Fibroblast of skin of right quadriceps (primary cell): ENCODE data around the gene ANO1.

Experiments
- DNase-seq: peaks from one replicate; pipeline ENCODE4 v3.0.0-alpha.2; 2013

ANO1 gene

DNA sequence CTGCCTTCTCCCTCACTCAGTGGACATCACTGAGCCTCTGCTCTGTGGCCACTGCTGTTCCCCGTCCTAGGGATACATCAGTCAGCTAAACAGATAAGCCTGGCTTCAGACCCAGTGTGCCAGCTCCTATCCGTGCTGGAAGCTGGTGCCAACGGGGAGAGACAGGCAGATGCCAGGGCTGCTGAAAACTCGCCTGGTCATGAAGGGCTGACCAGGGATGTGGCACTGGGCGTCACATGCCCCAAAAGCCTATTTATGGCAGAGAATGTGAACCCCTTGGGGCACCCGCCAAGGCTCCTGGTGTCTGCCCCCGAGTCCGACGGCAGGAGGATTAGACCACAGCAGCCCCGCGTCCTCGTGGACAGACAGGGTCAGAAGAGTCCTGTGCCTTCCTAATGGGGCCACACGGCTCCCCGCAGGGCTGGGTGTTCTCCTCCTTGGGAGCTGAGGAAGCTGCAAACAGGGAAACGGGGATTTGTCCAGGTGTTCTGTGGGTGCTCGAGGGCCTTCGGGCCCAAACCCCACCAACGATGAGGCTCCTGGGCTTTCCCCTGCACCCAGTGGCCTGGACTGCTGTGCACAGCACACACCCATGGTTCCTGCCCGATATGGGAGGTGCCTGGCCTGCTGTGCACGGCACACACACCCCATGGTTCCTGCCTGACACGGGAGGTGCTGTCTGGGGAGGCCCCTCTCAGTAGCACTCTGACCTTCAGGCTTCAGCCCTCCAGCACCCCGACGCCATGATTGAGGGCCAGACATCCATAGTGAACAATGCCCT is 19.9 kb downstream of the ANO1 start:
- DNase-seq = no peak

DNA sequence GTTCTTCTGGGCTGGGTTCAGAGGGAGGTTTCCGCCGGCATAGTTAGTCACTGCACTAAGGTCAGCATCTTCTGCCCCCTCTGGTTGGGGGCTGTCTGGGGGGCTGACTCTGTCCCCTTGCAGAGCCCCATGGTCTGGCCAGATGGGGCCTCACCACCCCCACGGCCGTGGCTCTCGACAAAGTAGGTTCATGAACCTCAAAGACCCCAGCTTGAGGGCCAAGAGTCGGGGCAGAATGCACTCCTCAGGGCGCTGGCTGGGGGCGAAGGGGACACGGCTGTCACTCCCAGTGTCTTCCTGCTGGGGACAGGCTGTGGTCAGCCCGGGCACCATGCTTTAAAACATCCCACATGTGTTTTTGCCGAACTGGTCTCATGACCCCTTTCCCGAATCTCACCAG is 20.8 kb downstream of the ANO1 start:
- no peak for DNase-seq

DNA sequence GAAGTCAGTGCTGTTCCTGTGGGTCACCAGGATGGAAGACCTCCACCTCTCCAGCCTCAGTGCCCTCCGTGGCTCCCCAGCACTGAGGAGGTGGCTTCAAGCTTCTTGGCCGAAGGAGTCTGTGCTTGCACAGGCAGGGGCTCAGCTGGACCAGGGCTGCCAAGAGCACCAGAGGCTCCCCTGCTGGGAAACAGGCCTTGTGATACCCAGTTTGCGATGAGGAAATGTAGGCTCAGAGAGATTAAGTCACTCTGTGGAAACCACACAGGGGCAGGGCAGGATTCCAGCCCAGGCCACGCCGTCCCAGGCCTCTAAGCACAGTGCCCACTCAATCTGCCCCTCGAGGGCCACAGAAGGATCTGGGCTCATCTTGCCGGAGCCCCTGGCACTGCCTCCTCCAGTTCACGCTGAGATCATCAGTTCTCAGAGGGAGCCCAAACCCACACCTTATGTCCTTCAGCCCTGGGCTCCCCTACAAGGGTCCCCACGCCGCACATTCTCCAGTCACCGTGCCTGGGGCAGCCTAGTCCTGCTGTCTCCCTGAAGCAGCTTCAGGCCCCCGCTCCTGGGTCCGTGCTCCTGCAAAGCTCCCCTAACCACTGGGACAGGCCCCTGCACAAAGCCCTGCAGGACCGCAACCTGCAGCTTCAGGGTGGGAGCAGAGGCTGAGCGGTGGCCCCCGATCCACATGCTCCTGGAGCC is 21.6 kb downstream of the ANO1 start:
- no peak for DNase-seq

- no peak for DNase-seq
Measured at GRCh38 chr11:70100280-70100603, 22.1 kb downstream of the ANO1 start.

DNA sequence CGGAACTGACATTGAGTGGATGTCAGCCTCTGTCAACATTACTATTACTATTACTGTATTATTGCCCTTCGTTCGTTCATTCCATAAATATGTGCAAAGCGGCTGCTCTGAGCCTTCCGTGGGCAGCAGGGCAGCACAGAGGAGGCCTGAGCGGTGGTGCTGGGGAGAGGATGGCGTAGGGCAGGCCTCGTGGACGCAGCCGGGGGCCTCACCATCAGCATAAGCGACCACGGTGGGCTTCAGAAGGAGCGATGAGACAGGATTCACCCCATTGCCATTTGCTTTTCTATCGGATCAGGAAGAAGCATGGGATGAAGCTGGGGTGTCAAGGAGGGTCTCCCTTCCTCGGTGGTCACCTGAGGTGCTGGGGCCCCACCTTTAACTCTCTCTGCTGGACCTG is 22.7 kb downstream of the ANO1 start:
- DNase-seq = no peak

GRCh38 chr11:70103256-70103975 is 25.3 kb downstream of the ANO1 start:
- DNase-seq = no peak

GRCh38 chr11:70104419-70104818 is 26.3 kb downstream of the ANO1 start:
- no peak for DNase-seq

DNA sequence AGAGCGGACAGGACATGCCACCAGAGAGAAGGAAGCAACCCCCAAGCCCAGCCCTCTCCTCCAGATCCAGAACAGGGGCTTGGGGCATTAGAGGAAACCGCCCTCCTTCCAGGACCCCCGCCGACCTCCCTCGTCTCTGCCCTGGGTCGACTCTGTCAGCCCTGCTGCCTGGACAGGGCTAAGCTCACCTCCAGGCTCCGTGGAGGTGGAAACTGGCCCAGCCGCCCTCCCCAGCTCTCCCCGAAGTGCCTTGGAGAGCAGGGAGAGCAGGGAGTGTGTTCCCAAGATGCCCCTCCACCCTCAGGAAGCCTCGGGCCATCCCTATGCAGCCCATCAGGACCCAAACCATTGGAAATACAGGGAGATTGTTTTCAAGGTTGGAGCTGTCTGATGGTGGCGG is 26.8 kb downstream of the ANO1 start:
- no peak for DNase-seq

- no peak for DNase-seq
Measured at GRCh38 chr11:70105369-70105754, 27.2 kb downstream of the ANO1 start.

DNA sequence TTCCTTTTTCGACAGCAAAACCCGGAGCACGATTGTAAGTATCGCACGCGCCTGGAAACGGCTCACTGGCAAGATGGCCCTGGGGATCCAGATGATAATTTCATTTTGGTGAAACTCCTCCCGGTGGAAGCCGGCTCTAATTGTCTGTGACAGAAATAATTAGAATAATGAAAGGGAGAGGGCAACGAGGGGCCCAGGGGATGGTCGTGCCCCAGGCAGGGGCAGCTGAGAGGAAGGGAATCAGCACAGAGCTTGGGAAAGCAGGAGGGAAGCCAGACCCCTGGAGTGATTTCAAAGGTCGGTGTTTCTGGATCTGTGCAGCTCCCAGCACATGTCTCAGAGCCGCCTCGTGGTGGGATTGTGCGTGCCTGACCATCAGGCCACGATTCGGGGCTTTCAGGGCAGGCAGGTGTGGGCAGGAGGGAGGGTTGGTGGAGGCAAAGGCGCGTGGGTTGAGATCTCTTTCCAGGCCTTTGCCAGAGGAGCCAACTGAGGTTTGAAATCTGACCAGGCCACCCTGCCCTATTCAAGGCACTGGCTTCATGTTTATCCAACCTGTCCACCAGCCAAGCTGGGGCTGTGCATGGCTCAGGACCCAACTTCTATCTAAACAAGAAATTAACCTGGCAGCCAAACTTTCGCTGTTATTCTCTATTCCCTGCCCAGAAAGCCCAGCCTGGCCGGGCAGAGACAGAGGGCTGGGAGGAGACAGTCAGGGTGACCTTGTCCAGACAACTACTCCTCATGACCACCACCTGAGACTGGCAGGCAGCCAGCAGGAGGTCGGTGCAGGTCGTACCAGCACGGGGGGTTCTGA is 27.8 kb downstream of the ANO1 start:
- no peak for DNase-seq

GRCh38 chr11:70106757-70107156 is 28.6 kb downstream of the ANO1 start:
- DNase-seq = no peak

GRCh38 chr11:70107191-70107590 is 29.1 kb downstream of the ANO1 start:
- no peak for DNase-seq

- no peak for DNase-seq
Measured at GRCh38 chr11:70107756-70108155, 29.6 kb downstream of the ANO1 start.

DNA sequence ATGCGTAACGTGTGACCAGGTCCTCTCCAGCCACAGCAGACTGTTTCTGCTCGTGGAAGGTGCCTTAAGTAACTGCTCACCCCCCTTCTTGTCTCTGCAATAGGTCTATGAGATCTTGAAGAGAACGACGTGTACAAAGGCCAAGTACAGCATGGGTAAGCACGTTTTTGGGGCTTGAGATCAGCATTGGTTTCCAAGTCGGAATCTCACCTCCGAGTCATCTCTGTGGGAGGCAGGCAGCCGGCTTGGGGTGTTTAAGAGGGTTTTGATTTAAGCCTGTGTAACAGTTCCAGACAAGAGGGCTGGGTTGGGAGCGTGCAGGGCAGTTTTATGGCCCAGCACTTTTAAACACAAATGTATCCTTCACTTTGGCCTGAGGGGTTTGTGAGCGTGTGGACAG is 30.1 kb downstream of the ANO1 start:
- DNase-seq = peak; percentile 58

GRCh38 chr11:70109006-70109405 is 30.9 kb downstream of the ANO1 start:
- peak; percentile 75 for DNase-seq

- DNase-seq = no peak
Measured at GRCh38 chr11:70109903-70110302, 31.8 kb downstream of the ANO1 start.

DNA sequence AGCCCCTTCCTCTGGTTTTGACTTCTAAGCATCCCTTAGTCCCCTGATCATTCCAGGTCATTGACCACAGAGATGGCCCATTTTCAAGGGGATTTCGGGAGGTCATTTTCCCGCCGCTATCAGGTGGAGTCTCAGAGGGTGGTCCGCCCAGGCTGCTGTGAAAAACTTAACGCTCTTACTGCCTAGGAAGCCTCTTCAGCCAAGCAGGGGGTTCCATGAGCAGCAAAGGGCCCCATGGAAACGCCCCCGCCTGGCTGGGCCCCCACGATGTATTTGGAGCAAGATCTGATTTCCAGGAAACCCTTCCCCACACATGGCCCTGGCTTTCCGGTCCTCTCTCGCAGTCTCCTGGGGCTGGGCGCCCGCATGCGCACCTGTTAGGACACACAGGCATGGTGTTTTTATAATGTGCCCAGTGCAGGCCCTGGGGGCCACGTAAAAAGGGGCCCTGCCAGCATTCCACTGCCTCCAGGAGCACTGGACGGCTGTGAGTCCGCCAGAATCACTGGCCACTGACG is 32.5 kb downstream of the ANO1 start:
- no peak for DNase-seq

DNA sequence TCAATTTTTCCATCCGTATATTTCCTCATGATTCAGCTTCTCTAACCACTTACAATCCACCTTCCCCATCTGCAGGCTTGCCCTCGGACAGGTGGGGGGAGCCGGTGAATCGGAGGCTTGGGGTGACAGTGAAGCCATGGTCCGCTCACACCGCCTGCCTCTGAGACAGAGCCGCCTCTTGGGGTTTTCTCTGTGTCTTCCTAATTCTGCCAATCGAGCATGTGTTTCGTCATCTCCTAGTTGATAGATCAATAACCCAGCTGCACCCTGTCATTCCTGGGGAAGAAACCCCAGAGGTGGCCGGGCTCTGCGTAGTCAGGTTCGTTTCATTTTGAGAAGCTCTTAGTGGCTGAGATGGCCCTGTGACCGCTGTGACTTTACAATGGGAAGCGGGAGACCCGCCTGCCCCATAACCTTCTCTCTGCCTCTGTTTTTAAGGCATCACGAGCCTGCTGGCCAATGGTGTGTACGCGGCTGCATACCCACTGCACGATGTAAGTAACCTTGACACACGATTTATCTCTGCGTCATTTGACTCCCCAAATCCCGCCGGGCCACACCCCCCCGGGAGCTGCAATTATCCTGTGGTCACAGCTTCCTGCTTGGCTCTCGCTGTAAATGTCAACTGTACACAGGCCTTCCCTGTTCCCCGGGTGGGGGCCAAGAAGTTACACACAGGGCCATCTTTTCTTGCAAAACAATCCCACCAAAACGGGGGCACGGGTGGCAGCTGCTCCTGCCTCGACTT is 33.3 kb downstream of the ANO1 start:
- peak; percentile 80 for DNase-seq

GRCh38 chr11:70112017-70112434 is 33.9 kb downstream of the ANO1 start:
- peak; percentile 17 for DNase-seq

- no peak for DNase-seq
Measured at GRCh38 chr11:70113801-70114200, 35.7 kb downstream of the ANO1 start.

DNA sequence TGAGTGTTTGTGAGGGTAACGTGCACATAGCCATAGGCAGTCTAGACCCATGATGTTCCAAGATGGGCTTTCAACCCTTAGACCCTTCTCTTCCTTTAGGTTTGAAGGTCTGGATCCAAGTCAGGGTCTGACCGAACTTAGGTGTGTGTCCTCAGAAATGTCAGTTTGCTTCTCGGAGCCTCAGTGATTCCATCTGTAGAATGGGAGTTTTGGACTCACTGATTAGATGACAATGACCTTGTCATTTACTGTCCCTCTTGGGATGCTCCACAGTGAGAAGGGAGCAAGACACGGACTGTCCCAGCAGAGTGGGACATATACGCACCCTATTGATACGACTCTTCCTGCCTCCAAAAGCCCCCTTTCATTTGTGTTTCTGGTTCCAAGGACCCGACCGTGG is 37.7 kb downstream of the ANO1 start:
- DNase-seq = no peak

DNA sequence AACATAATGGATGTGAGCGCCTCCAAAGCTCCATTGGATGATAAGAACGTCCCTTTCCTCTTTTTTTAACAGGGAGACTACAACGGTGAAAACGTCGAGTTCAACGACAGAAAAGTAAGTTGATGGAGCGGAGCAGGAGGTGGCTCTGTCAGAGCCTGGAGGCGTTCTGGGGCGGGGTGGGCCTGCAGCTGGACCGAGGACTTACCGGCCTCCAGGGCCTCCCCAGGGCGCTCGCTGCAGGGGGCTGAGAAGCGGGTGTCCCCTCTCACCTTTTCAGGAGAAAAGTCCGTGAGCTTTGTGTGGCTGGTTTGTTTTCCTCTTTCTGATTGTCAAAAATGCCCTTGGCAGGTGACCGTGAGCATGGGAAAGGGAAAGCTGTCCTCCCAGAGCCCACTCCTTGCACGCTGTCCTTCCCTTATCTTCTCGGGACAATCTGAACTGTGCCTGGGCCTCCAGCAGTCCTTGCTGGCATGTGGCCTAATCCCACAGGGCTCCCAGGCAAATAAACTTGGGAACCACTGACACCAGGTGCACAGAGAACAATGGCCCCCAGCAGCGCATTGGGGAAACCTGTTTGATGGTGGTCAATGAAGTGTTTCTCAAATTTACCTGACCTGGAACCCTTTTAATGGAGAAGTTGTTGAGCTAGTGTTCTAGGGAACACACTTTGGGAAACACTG is 38.4 kb downstream of the ANO1 start:
- no peak for DNase-seq
